Measurements from ENCODE around the gene PAF1.

The PAF1 gene

DNA sequence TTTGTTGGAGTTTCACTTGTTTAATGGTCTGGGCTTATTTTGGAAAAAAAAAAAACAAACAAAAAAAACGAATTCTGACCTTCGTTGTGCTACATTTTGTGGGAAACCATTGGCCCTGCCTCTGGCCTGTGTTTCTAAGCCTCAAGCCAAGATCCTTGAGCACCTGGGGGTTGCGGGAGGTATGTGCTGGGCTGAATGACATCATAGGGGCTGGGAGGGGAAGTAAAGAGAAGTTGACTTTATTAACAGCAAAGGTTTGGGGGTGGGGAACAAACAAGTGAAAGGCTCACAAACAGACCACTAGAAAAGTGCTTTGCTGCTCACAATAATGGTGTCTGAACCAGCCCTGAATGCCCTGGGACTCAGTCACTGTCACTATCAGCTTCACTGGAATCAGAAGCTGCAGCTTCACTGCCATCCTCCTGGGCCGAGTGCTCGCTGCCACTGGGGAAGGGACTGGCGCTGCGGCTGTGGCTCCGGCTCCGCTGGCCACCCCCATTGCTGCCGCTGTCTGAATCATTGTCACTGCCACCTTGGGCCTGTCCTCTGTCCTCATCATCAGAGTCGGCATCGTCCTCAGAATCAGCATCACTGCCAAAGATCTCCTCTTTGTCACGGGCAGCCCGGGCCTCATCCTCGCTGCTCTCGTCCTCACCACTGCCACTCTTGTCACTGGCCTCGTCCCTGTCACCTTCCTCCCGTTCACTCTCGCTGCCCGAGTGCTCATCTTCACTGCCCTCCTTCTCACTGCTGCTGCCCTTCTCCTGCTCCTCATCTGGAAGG, 5.1 kb downstream of the PAF1 start:
- FAIRE-seq (no peak), DNase-seq (ENCODE audit: insufficient read length, low spot score) (no peak)
- TF ChIP-seq CTCF (IDR thresholded peaks at IDR 0.05; ENCODE audit: insufficient read depth, missing control alignments) = no peak

GRCh38 chr19:39384839-39385568, 5.9 kb downstream of the PAF1 start:
- DNase-seq (ENCODE audit: insufficient read length, low spot score) = no peak
- FAIRE-seq = no peak
- TF ChIP-seq CTCF (IDR thresholded peaks at IDR 0.05; ENCODE audit: insufficient read depth, missing control alignments) = no peak

- no peak for DNase-seq (ENCODE audit: insufficient read length, low spot score)
- no peak for FAIRE-seq
- TF ChIP-seq CTCF (IDR thresholded peaks at IDR 0.05; ENCODE audit: insufficient read depth, missing control alignments) = no peak
Observed at GRCh38 chr19:39382991-39383828, 7.7 kb downstream of the PAF1 start.

- no peak for TF ChIP-seq CTCF (IDR thresholded peaks at IDR 0.05; ENCODE audit: insufficient read depth, missing control alignments)
- FAIRE-seq (no peak), DNase-seq (ENCODE audit: insufficient read length, low spot score) (no peak)
Observed at GRCh38 chr19:39381910-39382611, 8.8 kb downstream of the PAF1 start.

DNA sequence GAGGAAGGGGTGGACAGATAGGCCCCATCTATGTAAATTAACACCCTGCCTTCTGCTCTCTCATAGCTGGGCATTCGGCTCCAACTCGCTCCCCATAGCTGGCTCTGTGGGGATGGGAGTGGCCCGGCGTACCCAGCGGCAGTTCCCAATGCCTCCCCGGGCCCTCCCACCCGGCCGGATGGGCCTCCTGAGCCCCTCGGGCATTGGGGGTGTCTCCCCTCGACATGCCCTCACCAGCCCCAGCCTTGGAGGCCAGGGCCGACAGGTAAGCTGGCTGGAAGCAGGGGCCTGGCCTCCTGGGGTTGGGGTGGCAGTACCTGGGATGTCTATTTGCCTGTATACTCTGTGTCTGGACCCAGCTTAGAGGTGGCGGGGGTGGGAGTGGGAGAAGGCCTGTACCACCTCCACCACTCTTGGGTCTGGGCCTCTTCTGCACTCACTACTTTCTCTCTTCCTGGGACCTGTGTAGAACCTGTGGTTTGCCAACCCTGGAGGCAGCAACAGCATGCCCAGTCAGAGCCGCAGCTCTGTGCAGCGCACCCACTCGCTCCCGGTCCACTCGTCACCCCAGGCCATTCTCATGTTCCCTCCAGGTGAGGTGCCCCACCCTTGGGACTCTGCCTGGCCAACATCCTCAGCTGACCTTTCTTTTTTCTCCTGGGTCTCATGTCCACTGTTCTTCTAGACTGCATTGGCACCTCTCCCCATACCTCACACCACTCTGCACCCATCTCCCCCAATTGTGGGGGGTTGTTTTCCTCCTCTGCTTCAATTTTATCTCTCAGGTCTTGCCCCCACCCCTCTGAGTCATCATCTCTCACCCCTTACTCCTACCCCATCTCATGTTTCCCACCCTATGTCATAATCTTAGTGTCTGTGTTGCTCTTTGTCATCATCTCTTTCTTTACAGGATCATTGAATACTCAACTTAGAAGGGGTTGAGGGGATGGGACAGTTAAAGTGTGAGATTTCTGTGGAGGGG, 10.1 kb downstream of the PAF1 start:
- TF ChIP-seq CTCF (IDR thresholded peaks at IDR 0.05; ENCODE audit: insufficient read depth, missing control alignments) = no peak
- FAIRE-seq = no peak
- no peak for DNase-seq (ENCODE audit: insufficient read length, low spot score)

Data from D721Med (cell line).